ENCODE data around the gene THOP1.

Gene THOP1

GRCh38 chr19:2854849-2855248 lies 69.5 kb downstream of the THOP1 start:
- Histone ChIP-seq H3K9me3 (ENCODE audit: severe bottlenecking) (peaks cover 20% of the 10 kb centered on the region), H3K27me3 (ENCODE audit: insufficient read depth, poor library complexity, severe bottlenecking) (no peaks in the 10 kb centered on the region), H3K36me3 (ENCODE audit: low read depth) (peaks cover 48% of the 10 kb centered on the region), H3K4me1 (ENCODE audit: insufficient read depth, poor library complexity, severe bottlenecking) (no peaks in the 10 kb centered on the region), H3K27ac (ENCODE audit: poor library complexity, severe bottlenecking) (no peak overlapping the region), H3K4me3 (ENCODE audit: severe bottlenecking) (no peak overlapping the region)
- DNase-seq (ENCODE audit: low spot score) (no peak), ATAC-seq (ENCODE audit: low read depth) (no peak)
- TF ChIP-seq, protein P1, sequence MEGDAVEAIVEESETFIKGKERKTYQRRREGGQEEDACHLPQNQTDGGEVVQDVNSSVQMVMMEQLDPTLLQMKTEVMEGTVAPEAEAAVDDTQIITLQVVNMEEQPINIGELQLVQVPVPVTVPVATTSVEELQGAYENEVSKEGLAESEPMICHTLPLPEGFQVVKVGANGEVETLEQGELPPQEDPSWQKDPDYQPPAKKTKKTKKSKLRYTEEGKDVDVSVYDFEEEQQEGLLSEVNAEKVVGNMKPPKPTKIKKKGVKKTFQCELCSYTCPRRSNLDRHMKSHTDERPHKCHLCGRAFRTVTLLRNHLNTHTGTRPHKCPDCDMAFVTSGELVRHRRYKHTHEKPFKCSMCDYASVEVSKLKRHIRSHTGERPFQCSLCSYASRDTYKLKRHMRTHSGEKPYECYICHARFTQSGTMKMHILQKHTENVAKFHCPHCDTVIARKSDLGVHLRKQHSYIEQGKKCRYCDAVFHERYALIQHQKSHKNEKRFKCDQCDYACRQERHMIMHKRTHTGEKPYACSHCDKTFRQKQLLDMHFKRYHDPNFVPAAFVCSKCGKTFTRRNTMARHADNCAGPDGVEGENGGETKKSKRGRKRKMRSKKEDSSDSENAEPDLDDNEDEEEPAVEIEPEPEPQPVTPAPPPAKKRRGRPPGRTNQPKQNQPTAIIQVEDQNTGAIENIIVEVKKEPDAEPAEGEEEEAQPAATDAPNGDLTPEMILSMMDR (IDR thresholded peaks at IDR 0.05; ENCODE audit: poor library complexity, severe bottlenecking): no peak

DNA sequence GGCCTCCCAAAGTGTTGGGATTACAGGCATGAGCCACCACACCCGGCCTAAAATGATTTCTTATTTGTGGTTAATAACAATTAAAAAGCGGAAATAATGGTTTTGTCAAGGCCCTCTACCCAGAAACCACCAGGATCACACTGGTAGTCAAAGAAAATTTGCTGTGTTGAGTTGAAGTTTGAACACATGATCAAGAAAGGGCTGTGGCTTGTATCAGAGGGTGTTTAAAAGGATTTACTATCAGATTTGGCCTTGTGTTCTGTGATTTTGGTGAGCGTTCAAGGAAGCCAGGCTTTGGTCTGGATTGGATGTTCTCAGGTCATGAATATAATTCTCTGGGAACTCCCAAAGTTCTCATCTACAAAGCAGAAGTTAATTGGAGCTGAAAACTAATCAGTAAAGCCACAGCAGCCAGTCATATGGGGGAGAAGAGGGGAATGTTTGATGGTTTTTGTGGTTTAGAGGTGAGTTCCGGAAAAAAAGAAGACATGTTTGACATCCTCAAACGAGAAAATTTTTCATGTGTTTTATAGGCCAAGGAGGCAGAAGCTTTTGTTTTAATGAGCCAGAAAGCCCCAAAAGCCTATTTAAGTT lies 71.3 kb downstream of the THOP1 start:
- DNase-seq (ENCODE audit: low spot score) (no peak), ATAC-seq (ENCODE audit: low read depth) (no peak)
- no peak overlapping the region for H3K27ac ChIP-seq (ENCODE audit: poor library complexity, severe bottlenecking)
- peaks cover 35% of the 10 kb centered on the region for H3K36me3 ChIP-seq (ENCODE audit: low read depth)
- no peaks in the 10 kb centered on the region for H3K4me1 ChIP-seq (ENCODE audit: insufficient read depth, poor library complexity, severe bottlenecking)
- TF ChIP-seq, protein P1 (IDR thresholded peaks at IDR 0.05; ENCODE audit: poor library complexity, severe bottlenecking): no peak
- no peaks in the 10 kb centered on the region for H3K27me3 ChIP-seq (ENCODE audit: insufficient read depth, poor library complexity, severe bottlenecking)
- no peak overlapping the region for H3K4me3 ChIP-seq (ENCODE audit: severe bottlenecking)
- peaks cover 17% of the 10 kb centered on the region for H3K9me3 ChIP-seq (ENCODE audit: severe bottlenecking)

- TF ChIP-seq, protein P1 (IDR thresholded peaks at IDR 0.05; ENCODE audit: poor library complexity, severe bottlenecking): no peak
Measured at GRCh38 chr19:2858864-2859263, 73.6 kb downstream of the THOP1 start.

DNA sequence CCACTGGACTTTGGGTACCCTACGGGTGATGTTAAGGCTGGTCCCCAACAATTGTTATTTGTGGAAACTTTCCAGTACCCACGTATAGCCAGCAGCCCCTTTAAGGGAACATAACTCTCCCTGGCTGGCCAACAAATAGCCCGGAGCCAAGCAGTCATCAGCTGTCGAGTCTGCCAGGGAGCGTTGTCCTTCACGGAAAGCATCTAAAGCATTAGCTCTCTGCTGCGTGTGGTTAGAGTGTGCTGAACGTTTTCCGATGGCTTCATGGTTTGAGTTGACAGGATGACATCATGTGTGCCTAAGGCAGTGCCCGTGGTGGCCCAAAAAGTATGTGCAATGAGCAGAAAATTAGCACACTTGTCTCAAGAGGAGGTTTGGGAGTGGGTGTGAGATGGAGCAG lies 78.5 kb downstream of the THOP1 start:
- DNase-seq (ENCODE audit: low spot score): no peak
- H3K9me3 ChIP-seq (ENCODE audit: severe bottlenecking): no peaks in the 10 kb centered on the region

More at GRCh38 chr19:2858864-2859263, 73.6 kb downstream of the THOP1 start:
- ATAC-seq (ENCODE audit: low read depth) (no peak), DNase-seq (ENCODE audit: low spot score) (no peak)
- Histone ChIP-seq H3K36me3 (ENCODE audit: low read depth) (peaks cover 12% of the 10 kb centered on the region), H3K27ac (ENCODE audit: poor library complexity, severe bottlenecking) (no peak overlapping the region), H3K27me3 (ENCODE audit: insufficient read depth, poor library complexity, severe bottlenecking) (no peaks in the 10 kb centered on the region), H3K4me3 (ENCODE audit: severe bottlenecking) (no peak overlapping the region), H3K4me1 (ENCODE audit: insufficient read depth, poor library complexity, severe bottlenecking) (no peaks in the 10 kb centered on the region), H3K9me3 (ENCODE audit: severe bottlenecking) (peaks cover 6% of the 10 kb centered on the region)

More for the DNA sequence above, 78.5 kb downstream of the THOP1 start:
- TF ChIP-seq, protein P1 (IDR thresholded peaks at IDR 0.05; ENCODE audit: poor library complexity, severe bottlenecking): no peak
- ATAC-seq (ENCODE audit: low read depth): no peak
- Histone ChIP-seq H3K4me1 (ENCODE audit: insufficient read depth, poor library complexity, severe bottlenecking) (no peaks in the 10 kb centered on the region), H3K27me3 (ENCODE audit: insufficient read depth, poor library complexity, severe bottlenecking) (no peaks in the 10 kb centered on the region), H3K4me3 (ENCODE audit: severe bottlenecking) (no peak overlapping the region), H3K36me3 (ENCODE audit: low read depth) (no peaks in the 10 kb centered on the region), H3K27ac (ENCODE audit: poor library complexity, severe bottlenecking) (no peak overlapping the region)
